HepG2 (cell line): Measurements from ENCODE around the gene NAV3. TPM values are rescaled to one million over a fixed set of nuclear protein-coding genes. Genes with fewer than 3 reads are reported as not detected.

ENCODE experiments used
- ATAC-seq: fragments of 200-7000 bp; cut with Tn5 transposase; 3 replicates; pipeline ENCODE4 v1.9.1; 2020; ENCODE audit warnings: mild to moderate bottlenecking, moderate library complexity
- BruUV-seq: library from RNA; stranded (reverse); fragments of 400-500 nt; replicated peaks from 2 replicates; lab custom pipeline; 2021; lab: Mats Ljungman, UMichigan
- CTCF ChIA-PET: fragments of 300-600 bp; formaldehyde crosslinking; extraction: SDS; loops from one replicate; lab custom pipeline; 2021; ENCODE audit warnings: low total read pairs, inconsistent platforms, low intra/inter-chr PET ratio; lab: Yijun Ruan, JAX
- POLR2A ChIA-PET: fragments of 350-600 bp; sonication (Branson Sonifier 250); formaldehyde crosslinking; loops from one replicate; lab custom pipeline; 2020; ENCODE audit warnings: antibody characterized with exemption, inconsistent platforms; lab: Yijun Ruan, JAX
- DNase-seq: peaks from one replicate; pipeline ENCODE4 v3.0.0-alpha.2; 2015; ENCODE audit warnings: low spot score
- FAIRE-seq: peaks from 3 replicates; lab custom pipeline; 2011; peaks lifted over from hg19 to GRCh38; lab: Jason Lieb, UNC
- H2AFZ ChIP-seq: one replicate; pipeline ENCODE4 v1.6.1; 2011; ENCODE audit warnings: low read length, inconsistent platforms
- H3K27ac ChIP-seq: fragments of 300-600 bp; 3 replicates; pipeline ENCODE4 v1.8.0; 2011; ENCODE audit warnings: mixed run types, mild to moderate bottlenecking, mixed read lengths, low read length, inconsistent platforms; ENCODE audit not compliant: insufficient read depth; ENCODE audit errors: extremely low read length
- H3K27me3 ChIP-seq, 2 experiments: fragments of 200-600 bp in 1 of 2; 2 replicates in 1 of 2; 3 replicates in 1 of 2; pipeline versions ENCODE4 v1.6.0 to v1.8.0; 2011; ENCODE audit warnings: low read length in 2 of 2, mild to moderate bottlenecking in 2 of 2, moderate library complexity in 2 of 2, inconsistent platforms in 1 of 2; ENCODE audit not compliant: insufficient read depth in 2 of 2, control insufficient read depth in 1 of 2
- H3K36me3 ChIP-seq, 2 experiments: fragments of 200-600 bp in 1 of 2; replicated peaks in 1 of 2; 2 replicates in 1 of 2; 3 replicates in 1 of 2; pipeline versions ENCODE4 v1.5.1 to v1.8.0; 2011; ENCODE audit warnings: low read length in 2 of 2, inconsistent platforms in 1 of 2; ENCODE audit not compliant: insufficient read depth in 2 of 2, control insufficient read depth in 1 of 2
- H3K4me1 ChIP-seq: 2 replicates; pipeline ENCODE4 v1.5.1; 2012; ENCODE audit warnings: low read length, inconsistent platforms; ENCODE audit not compliant: insufficient read depth
- H3K4me2 ChIP-seq: 2 replicates; pipeline ENCODE4 v1.6.0; 2011; ENCODE audit warnings: low read depth, low read length, inconsistent platforms
- H3K4me3 ChIP-seq, 3 experiments: fragments of 200-600 bp in 1 of 3; sonication (generic), shearing (Covaris generic) in 1 of 3; replicated peaks in 1 of 3; 2 replicates each; pipeline ENCODE4 v1.5.1; 2011 to 2016; ENCODE audit warnings: low read length in 3 of 3, inconsistent platforms in 2 of 3, low read depth in 2 of 3, mild to moderate bottlenecking in 2 of 3, control low read depth in 1 of 3, mixed read lengths in 1 of 3; ENCODE audit not compliant: insufficient read depth in 1 of 3
- H3K79me2 ChIP-seq: one replicate; pipeline ENCODE4 v1.6.1; 2011; ENCODE audit warnings: low read length, inconsistent platforms; ENCODE audit not compliant: insufficient read depth
- H3K9ac ChIP-seq: 2 replicates; pipeline ENCODE4 v1.6.0; 2011; ENCODE audit warnings: mild to moderate bottlenecking, low read depth, low read length, inconsistent platforms; ENCODE audit not compliant: insufficient read depth
- H3K9me3 ChIP-seq: 2 replicates; pipeline ENCODE4 v1.5.1; 2012; ENCODE audit warnings: mild to moderate bottlenecking, low read length
- H4K20me1 ChIP-seq: 2 replicates; pipeline ENCODE4 v1.6.0; 2011; ENCODE audit warnings: inconsistent platforms, mild to moderate bottlenecking, low read length, moderate library complexity; ENCODE audit not compliant: insufficient read depth
- ATM ChIP-seq: fragments of 450-650 bp; IDR thresholded peaks from 2 replicates; pipeline ENCODE4 v1.7.1; 2017; ENCODE audit warnings: mild to moderate bottlenecking, borderline replicate concordance
- BHLHE40 ChIP-seq: IDR thresholded peaks from 2 replicates; pipeline ENCODE4 v1.6.1; 2011; ENCODE audit warnings: low read length, improper control_type of control experiment
- CTCF ChIP-seq: sonication (generic); formaldehyde crosslinking; IDR thresholded peaks from 2 replicates; pipeline ENCODE4 v1.5.0; 2020; ENCODE audit warnings: mild to moderate bottlenecking, missing genetic modification reagents, moderate library complexity
- ERF ChIP-seq: IDR thresholded peaks from 2 replicates; pipeline ENCODE4 v1.6.1; 2018; ENCODE audit warnings: missing biosample characterization, missing genetic modification reagents
- GLI4 ChIP-seq: sonication (generic); formaldehyde crosslinking; IDR thresholded peaks from 2 replicates; pipeline ENCODE4 v1.5.1; 2020; ENCODE audit warnings: missing genetic modification reagents, mild to moderate bottlenecking, moderate library complexity, borderline replicate concordance
- GPN1 ChIP-seq: sonication (generic); formaldehyde crosslinking; IDR thresholded peaks from 2 replicates; pipeline ENCODE4 v1.5.1; 2020; ENCODE audit warnings: missing genetic modification reagents, borderline replicate concordance
- HMG20A ChIP-seq: IDR thresholded peaks from 2 replicates; pipeline ENCODE4 v1.6.1; 2016; ENCODE audit warnings: borderline replicate concordance
- MBD4 ChIP-seq: IDR thresholded peaks from 2 replicates; pipeline ENCODE4 v1.6.1; 2012; ENCODE audit warnings: low read length, inconsistent platforms, borderline replicate concordance
- MBNL3 ChIP-seq: fragments of 250-450 bp; sonication (Bioruptor Pico); conservative IDR thresholded peaks from 2 replicates; pipeline ENCODE4 v1.8.0; 2022; ENCODE audit warnings: mild to moderate bottlenecking, inconsistent platforms
- MIER2 ChIP-seq: IDR thresholded peaks from 2 replicates; pipeline ENCODE4 v1.6.1; 2016; ENCODE audit warnings: missing biosample characterization, missing genetic modification reagents
- SMAD3 ChIP-seq: sonication (generic); formaldehyde crosslinking; IDR thresholded peaks from 2 replicates; pipeline ENCODE4 v1.4.0; 2020; ENCODE audit warnings: missing genetic modification reagents
- U2AF1 ChIP-seq: fragments of 200-400 bp; formaldehyde crosslinking; optimal IDR thresholded peaks from 2 replicates; pipeline ENCODE3; 2017; ENCODE audit warnings: mild to moderate bottlenecking, low read depth, low read length
- ZNF468 ChIP-seq: sonication (generic); formaldehyde crosslinking; IDR thresholded peaks from 2 replicates; pipeline ENCODE4 v1.8.0; 2022; ENCODE audit warnings: mild to moderate bottlenecking, moderate library complexity, missing genetic modification reagents
- ZNF563 ChIP-seq: sonication (generic); formaldehyde crosslinking; IDR thresholded peaks from 2 replicates; pipeline ENCODE4 v1.8.0; 2022; ENCODE audit warnings: mild to moderate bottlenecking, moderate library complexity, missing genetic modification reagents
- ZNF639 ChIP-seq: conservative IDR thresholded peaks from 2 replicates; pipeline ENCODE4 v1.6.1; 2018; ENCODE audit warnings: missing genetic modification reagents
- ZNF687 ChIP-seq: sonication (generic); formaldehyde crosslinking; IDR thresholded peaks from 2 replicates; pipeline ENCODE4 v1.5.1; 2020; ENCODE audit warnings: mild to moderate bottlenecking, missing genetic modification reagents, moderate library complexity
- WGBS: methylation state at CpG from one replicate; pipeline ENCODE4 v1.1.6; 2017; ENCODE audit warnings: low lambda C conversion rate; 5-methylcytosine and 5-hydroxymethylcytosine counted together
- in situ Hi-C: cut with HindIII; loops from 2 replicates; pipeline ENCODE4 v1.10.0; 2017; ENCODE audit warnings: low pct_unique_long_range_greater_than_20kb; ENCODE audit not compliant: extremely low pct_ligation_motif_present
- intact Hi-C: fragments of 100-400 bp; cut with micrococcal nuclease; formaldehyde crosslinking; loops from one replicate; pipeline ENCODE4 v1.10.0; 2022; ENCODE audit not compliant: unreplicated experiment
- polyA plus RNA-seq, 8 experiments: library from polyadenylated mRNA; depleted of rRNA in 3 of 8; stranded (reverse) in 7 of 8; unstranded in 1 of 8; fragments of >200 nt; fragmentation: Illumina TruSeq in 4 of 8; extraction: Trizol in 4 of 8; gene quantifications; 2 replicates each; pipeline versions ENCODE4 v1.2.1 to v1.2.3, GENCODE V29; 2011 to 2016; ENCODE audit warnings: low read depth in 4 of 8, missing spikeins in 1 of 8, mixed read lengths in 1 of 8; ENCODE audit not compliant: insufficient read depth in 1 of 8
- total RNA-seq, 5 experiments: library from RNA; depleted of rRNA; stranded (reverse); fragments of >200 nt; fragmentation: Illumina TruSeq; extraction: Trizol; gene quantifications; 2 replicates each; pipeline ENCODE4 v1.2.3, GENCODE V29; 2016; ENCODE audit warnings: low read depth in 1 of 5

The NAV3 gene
- total and polyA plus RNA-seq, 2 of the 13 experiments (the other 11 are each of a cell fraction or from before 2014, with no cell fraction given), result 0.01 to 0.18 TPM

DNA sequence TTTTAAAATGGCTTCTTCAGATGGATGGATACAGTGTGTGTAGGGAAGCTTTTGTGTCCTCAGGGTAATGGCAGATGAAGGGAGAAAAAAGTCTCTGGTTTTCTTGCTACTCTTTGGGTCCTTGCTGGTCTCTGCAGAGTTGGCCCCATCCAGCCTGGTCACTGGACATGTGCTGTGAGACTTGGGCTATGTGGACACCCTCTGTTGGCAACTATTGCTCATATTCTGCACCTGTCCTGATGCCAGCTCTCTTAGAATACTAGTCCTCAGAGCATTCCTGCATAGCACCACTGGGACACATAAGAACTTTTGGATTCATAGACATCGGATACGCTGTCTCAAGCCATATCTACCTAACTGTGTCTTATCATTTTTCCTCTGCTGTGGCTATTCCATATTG is 20.0 kb downstream of the NAV3 start:
- TF ChIP-seq ZNF468 (CRISPR knock-in tag) (no peak), U2AF1 (no peak), ZNF563 (CRISPR knock-in tag) (no peak), GPN1 (CRISPR knock-in tag) (no peak), ATM (no peak), MIER2 (CRISPR knock-in tag) (no peak), ZNF687 (CRISPR knock-in tag) (no peak), HMG20A (CRISPR knock-in tag) (no peak), CTCF (CRISPR knock-in tag) (no peak), ZNF639 (CRISPR knock-in tag) (no peak), MBNL3 (CRISPR knock-in tag) (no peak), BHLHE40 (no peak), MBD4 (no peak), GLI4 (no peak), ERF (CRISPR knock-in tag) (no peak), SMAD3 (CRISPR knock-in tag) (no peak)
- WGBS, result 44% methylated on average over 2 of the region's 2 CpGs
- no peaks in the 10 kb centered on the region for H3K27me3 ChIP-seq
- no peak for FAIRE-seq
- no peaks in the 10 kb centered on the region for H3K9me3 ChIP-seq
- intact Hi-C loops (no loop called here), in situ Hi-C loops (no loop called here)
- H4K20me1 ChIP-seq, result no peaks in the 10 kb centered on the region
- ChIA-PET CTCF (no interaction called here), POLR2A (no interaction called here)
- no peak overlapping the region for H3K4me2 ChIP-seq
- DNase-seq, result no peak
- BruUV-seq, result no TSS peak
- no peak for ATAC-seq
- H3K79me2 ChIP-seq, result no peaks in the 10 kb centered on the region
- no peak overlapping the region for H3K4me3 ChIP-seq
- 0 out of 2 replicates have a peak, but pooled peaks cover 5% of the 10 kb centered on the region for H3K4me1 ChIP-seq
- no peak overlapping the region for H2AFZ ChIP-seq
- no peak overlapping the region for H3K27ac ChIP-seq
- no peak overlapping the region for H3K9ac ChIP-seq
- no peaks in the 10 kb centered on the region for H3K36me3 ChIP-seq
